Upper lobe of left lung (tissue), 4 donors: ENCODE data around the gene ESPNL.

Experiments
- CTCF ChIP-seq, 6 experiments: fragments of 450-650 bp in 4 of 6; fragments of 200-600 bp in 2 of 6; sonication (generic) in 2 of 6; IDR thresholded peaks; one replicate each; pipeline ENCODE4 v1.5.1; 2016 to 2019; ENCODE audit warnings: antibody characterized with exemption in 6 of 6
- POLR2A ChIP-seq, 4 donors: fragments of 450-650 bp; IDR thresholded peaks; one replicate each; pipeline ENCODE4 v1.5.1; 2016 to 2017; ENCODE audit warnings: antibody characterized with exemption in 4 of 4, mild to moderate bottlenecking in 2 of 4

DNA sequence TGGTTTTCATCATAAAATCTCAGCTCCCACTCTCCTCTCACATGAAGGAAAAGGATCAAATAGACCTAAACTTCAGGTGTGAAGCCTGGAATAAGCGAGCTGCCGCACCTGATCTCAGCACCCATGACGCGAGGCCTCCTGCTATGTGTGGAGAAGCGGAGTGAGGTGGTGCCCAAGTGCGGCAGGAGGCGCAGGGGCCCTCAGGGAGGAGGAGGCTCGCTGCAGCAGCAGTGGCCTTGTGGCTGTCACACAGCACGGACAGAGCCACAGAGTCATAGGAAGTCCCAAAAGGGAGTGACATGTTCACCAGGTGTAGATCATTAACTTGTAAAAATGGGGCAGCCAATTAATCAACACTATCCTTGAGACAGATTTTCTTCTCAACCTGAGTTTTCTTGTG, 30.3 kb upstream of the ESPNL start:
- TF ChIP-seq CTCF (IDR thresholded peaks at IDR 0.05) (no peak), POLR2A (IDR thresholded peaks at IDR 0.05) (no peak)
